ENCODE results near the gene TMEM151A.

DNA sequence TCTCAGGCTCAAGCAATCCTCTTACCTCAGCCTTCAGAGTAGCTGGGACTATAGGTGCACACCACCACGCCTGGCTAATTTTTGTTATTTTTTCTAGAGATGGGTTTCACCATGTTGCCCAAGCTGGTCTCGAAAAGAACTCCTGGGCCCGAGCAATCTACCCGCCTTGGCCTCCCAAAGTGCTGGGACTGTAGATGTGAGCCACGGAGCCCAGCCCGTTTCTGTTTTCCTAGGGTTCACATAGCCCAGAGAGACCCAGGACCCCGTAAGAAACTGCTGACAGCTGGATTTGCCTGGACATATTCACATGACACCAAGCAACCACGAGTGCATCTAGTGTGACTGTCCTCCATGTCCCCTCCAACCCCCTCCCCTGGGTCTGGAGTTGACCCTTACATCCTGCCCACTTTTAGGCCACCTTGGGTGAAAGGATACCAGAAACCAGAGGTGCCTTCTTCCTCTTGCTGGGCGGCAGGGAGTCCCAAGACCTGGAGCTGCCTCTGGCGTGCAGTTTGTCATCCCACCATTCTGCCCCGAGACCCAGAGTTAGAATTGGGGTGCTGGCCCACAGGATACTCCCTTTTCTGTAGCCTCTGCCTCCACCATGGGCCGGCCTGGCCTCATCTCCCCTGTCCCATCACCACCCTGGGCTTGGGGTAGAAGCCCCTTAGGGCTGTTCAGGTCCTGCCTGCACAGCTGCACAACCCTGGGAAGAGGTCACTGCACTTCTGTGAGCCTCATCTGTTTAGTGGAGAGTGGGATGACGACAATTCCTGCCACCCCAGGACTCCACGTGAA, 48.2 kb downstream of the TMEM151A start:
- TF ChIP-seq, protein P1, sequence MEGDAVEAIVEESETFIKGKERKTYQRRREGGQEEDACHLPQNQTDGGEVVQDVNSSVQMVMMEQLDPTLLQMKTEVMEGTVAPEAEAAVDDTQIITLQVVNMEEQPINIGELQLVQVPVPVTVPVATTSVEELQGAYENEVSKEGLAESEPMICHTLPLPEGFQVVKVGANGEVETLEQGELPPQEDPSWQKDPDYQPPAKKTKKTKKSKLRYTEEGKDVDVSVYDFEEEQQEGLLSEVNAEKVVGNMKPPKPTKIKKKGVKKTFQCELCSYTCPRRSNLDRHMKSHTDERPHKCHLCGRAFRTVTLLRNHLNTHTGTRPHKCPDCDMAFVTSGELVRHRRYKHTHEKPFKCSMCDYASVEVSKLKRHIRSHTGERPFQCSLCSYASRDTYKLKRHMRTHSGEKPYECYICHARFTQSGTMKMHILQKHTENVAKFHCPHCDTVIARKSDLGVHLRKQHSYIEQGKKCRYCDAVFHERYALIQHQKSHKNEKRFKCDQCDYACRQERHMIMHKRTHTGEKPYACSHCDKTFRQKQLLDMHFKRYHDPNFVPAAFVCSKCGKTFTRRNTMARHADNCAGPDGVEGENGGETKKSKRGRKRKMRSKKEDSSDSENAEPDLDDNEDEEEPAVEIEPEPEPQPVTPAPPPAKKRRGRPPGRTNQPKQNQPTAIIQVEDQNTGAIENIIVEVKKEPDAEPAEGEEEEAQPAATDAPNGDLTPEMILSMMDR (conservative IDR thresholded peaks at IDR 0.05 in 1 of 2, IDR thresholded peaks at IDR 0.05 in 1 of 2; ENCODE audit: low read depth in 1 of 2, low read length in 2 of 2): no peak
- no peak for TF ChIP-seq EZH2 (IDR thresholded peaks at IDR 0.05; ENCODE audit: low read length, missing control alignments)

All from fibroblast of lung (primary cell).